Measurements from ENCODE around the gene CDK14. TPM values are rescaled to one million over a fixed set of nuclear protein-coding genes. Genes with fewer than 3 reads are reported as not detected.
"Not testable (repeated sequence)": the region's sequence is repeated elsewhere in the genome, so short reads cannot be mapped to it uniquely, and the experiment has no call there.

Gene CDK14
- total RNA-seq, 4 donors from 2014 or later, result 22.2 to 36.3 (median 28.6) TPM

DNA sequence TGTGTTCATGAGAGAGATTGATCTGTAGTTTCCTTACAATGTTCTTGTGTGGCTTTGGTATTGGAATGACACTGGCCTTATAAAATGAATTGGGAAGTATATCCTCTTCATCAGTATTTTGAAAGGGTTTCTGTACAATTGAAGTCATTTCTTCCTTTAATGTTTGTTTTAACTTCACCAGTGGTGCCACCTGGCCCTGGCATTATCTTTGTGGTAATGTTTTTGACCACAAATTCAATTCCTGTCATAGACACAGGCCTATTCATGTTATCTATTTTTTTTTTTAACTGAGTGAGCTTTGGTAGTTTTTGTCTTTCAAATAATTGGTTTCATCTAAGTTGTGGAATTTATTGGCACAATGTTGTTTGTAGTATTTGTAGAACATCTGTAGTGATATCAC lies 127.7 kb downstream of the CDK14 start:
- H3K4me3 ChIP-seq, result no peak overlapping the region
- no peaks in the 10 kb centered on the region for H3K9me3 ChIP-seq
- DNase-seq (ENCODE audit: low spot score in 2 of 2), result no peak
- H3K27ac ChIP-seq, result no peak overlapping the region
- H3K27me3 ChIP-seq, result no peaks in the 10 kb centered on the region
- TF ChIP-seq POLR2A (IDR thresholded peaks at IDR 0.05), result no peak
- TF ChIP-seq EP300 (IDR thresholded peaks at IDR 0.05), result no peak
- TF ChIP-seq, protein P1, sequence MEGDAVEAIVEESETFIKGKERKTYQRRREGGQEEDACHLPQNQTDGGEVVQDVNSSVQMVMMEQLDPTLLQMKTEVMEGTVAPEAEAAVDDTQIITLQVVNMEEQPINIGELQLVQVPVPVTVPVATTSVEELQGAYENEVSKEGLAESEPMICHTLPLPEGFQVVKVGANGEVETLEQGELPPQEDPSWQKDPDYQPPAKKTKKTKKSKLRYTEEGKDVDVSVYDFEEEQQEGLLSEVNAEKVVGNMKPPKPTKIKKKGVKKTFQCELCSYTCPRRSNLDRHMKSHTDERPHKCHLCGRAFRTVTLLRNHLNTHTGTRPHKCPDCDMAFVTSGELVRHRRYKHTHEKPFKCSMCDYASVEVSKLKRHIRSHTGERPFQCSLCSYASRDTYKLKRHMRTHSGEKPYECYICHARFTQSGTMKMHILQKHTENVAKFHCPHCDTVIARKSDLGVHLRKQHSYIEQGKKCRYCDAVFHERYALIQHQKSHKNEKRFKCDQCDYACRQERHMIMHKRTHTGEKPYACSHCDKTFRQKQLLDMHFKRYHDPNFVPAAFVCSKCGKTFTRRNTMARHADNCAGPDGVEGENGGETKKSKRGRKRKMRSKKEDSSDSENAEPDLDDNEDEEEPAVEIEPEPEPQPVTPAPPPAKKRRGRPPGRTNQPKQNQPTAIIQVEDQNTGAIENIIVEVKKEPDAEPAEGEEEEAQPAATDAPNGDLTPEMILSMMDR (IDR thresholded peaks at IDR 0.05), result no peak
- H3K4me1 ChIP-seq, result peaks cover 0 to 52% (median 18%) of the 10 kb centered on the region in 4 donors
- H3K36me3 ChIP-seq, result no peaks in the 10 kb centered on the region

DNA sequence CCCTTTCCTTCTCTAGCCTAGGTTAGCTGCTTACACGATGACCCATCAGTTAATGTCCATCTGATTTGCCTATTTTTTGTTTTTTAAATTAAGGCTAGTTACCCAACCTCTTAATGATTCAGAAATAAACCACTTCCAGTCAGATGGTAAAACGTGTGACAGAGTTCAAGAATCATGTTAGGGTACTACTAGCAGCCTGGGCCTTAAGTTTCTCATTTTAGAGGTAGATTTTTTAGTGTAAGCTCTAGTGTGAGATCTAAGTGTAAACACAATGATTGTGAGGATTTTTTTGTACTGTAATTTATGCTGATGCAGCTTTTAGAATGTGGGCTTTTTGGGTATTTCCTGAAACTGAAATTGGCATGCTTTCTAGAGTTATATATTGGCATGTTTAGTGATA lies 130.0 kb downstream of the CDK14 start:
- H3K4me3 ChIP-seq, result no peak overlapping the region
- no peaks in the 10 kb centered on the region for H3K27me3 ChIP-seq
- TF ChIP-seq POLR2A (IDR thresholded peaks at IDR 0.05), result no peak
- TF ChIP-seq EP300 (IDR thresholded peaks at IDR 0.05), result no peak
- TF ChIP-seq, protein P1 (IDR thresholded peaks at IDR 0.05), result no peak
- WGBS, 2 donors, result 57 to 61% methylated on average over 2 of the region's 2 CpGs
- peaks cover 0 to 47% (median 14%) of the 10 kb centered on the region in 4 donors for H3K4me1 ChIP-seq
- no peaks in the 10 kb centered on the region for H3K36me3 ChIP-seq
- peak overlapping the region in 2 of 4 donors; percentile 2 to 60 for H3K27ac ChIP-seq
- no peak for DNase-seq (ENCODE audit: low spot score in 2 of 2)
- H3K9me3 ChIP-seq, result peaks cover 0 to 2% (median 0%) of the 10 kb centered on the region in 4 donors

DNA sequence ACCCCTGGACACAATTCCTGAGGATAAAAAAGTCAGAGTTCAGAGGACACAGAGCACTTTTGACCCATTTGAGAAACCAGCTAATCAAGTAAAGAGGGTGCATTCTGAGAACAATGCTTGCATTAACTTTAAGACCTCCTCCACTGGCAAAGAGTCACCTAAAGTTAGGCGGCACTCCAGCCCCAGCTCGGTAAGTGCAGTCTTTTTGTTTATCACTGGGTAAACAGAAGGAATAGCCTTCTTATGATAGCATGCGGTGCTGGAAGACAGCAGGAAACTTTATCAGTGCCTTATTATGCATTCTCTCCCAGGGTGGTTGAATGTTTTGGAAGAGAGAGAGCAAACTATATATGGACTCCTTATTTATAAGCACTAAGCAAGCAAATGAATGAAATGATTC lies 130.5 kb downstream of the CDK14 start:
- Histone ChIP-seq H3K36me3 (peaks cover 0 to under 1% (median 0%) of the 10 kb centered on the region in 3 donors), H3K27me3 (no peaks in the 10 kb centered on the region), H3K4me1 (peaks cover 0 to 42% (median 11%) of the 10 kb centered on the region in 4 donors), H3K27ac (peak overlapping the region in 1 of 4 donors; percentile 60), H3K4me3 (no peak overlapping the region), H3K9me3 (peaks cover 0 to 4% (median 0%) of the 10 kb centered on the region in 4 donors)
- DNase-seq (ENCODE audit: low spot score in 2 of 2), result no peak
- 14 to 17% methylated on average over 3 of the region's 3 CpGs for WGBS, 2 donors
- TF ChIP-seq, protein P1 (IDR thresholded peaks at IDR 0.05), result no peak
- TF ChIP-seq EP300 (IDR thresholded peaks at IDR 0.05) (no peak), POLR2A (IDR thresholded peaks at IDR 0.05) (no peak)

DNA sequence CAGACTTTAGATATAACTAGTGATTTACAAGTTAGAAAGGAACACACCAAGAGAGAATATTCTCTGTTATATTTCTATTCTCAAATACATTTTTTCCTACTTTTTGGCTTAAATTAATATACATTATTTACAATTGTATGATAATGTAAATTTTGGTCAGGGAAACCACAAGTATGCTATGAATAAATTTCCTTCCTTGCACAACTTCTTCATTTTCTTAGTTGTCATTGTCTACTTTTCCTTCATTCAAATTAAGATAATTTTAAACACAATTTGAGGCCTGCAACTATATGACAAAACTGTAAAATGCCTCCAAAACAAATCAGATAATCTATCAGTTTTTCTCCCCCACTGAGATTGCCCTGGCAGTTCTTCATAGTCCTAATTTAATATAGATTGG lies 131.3 kb downstream of the CDK14 start:
- H3K9me3 ChIP-seq, result peaks cover 0 to 4% (median 0%) of the 10 kb centered on the region in 4 donors
- H3K4me3 ChIP-seq, result no peak overlapping the region
- H3K4me1 ChIP-seq, result peaks cover 0 to 34% (median 8%) of the 10 kb centered on the region in 4 donors

GRCh38 chr7:90728568-90728967 lies 132.4 kb downstream of the CDK14 start:
- peaks cover 0 to 7% (median 0%) of the 10 kb centered on the region in 3 donors for H3K36me3 ChIP-seq
- no peak for TF ChIP-seq POLR2A (IDR thresholded peaks at IDR 0.05)
- TF ChIP-seq EP300 (IDR thresholded peaks at IDR 0.05), result no peak
- TF ChIP-seq, protein P1 (IDR thresholded peaks at IDR 0.05), result no peak

More for the DNA sequence above, 131.3 kb downstream of the CDK14 start:
- H3K27ac ChIP-seq, result peak overlapping the region in 1 of 4 donors; percentile 60
- DNase-seq (ENCODE audit: low spot score in 2 of 2), result no peak
- no peaks in the 10 kb centered on the region for H3K27me3 ChIP-seq
- peaks cover 0 to 7% (median 0%) of the 10 kb centered on the region in 3 donors for H3K36me3 ChIP-seq
- TF ChIP-seq, protein P1 (IDR thresholded peaks at IDR 0.05), result no peak
- no peak for TF ChIP-seq POLR2A (IDR thresholded peaks at IDR 0.05)
- no peak for TF ChIP-seq EP300 (IDR thresholded peaks at IDR 0.05)

DNA sequence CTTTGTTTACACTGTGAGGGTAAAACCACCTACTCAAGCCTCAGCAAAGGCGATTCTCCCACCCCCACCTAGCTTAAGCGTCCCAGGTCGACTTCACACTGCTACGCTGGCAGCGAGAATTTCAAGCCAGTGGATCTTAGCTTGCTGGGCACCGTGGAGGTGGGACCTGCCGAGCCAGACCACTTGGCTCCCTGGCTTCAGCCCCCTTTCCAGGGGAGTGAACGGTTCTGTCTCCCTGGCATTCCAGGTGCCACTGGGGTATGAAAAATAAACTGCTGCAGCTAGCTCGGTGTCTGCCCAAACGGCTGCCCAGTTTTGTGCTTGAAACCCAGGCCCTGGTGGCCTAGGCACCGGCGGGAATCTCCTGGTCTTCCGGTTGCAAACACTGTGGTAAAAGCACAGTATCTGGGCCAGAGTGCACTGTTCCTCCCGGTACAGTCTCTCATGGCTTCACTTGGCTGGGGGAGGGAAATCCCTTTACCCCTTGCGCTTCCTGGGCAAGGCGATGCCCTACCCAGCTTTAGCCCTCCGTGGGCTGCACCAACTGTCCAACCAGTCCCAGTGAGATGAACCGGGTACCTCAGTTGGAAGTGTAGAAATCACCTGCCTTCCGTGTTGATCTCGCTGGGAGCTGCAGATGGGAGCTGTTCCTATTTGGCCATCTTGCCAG lies 139.6 kb downstream of the CDK14 start:
- DNase-seq (ENCODE audit: low spot score in 2 of 2), result not testable (repeated sequence)
- WGBS, 2 donors, result 92 to 93% methylated on average over 7 to 18 of the region's 20 CpGs

More at GRCh38 chr7:90728568-90728967, 132.4 kb downstream of the CDK14 start:
- Histone ChIP-seq H3K9me3 (peaks cover 0 to 7% (median 0%) of the 10 kb centered on the region in 4 donors), H3K27ac (no peak overlapping the region), H3K4me1 (peaks cover 0 to 31% (median 8%) of the 10 kb centered on the region in 4 donors), H3K4me3 (no peak overlapping the region), H3K27me3 (no peaks in the 10 kb centered on the region)
- no peak for DNase-seq (ENCODE audit: low spot score in 2 of 2)
- WGBS, 2 donors, result 87 to 88% methylated on average over 2 of the region's 2 CpGs

More for the DNA sequence above, 139.6 kb downstream of the CDK14 start:
- H3K27me3 ChIP-seq, H3K27ac ChIP-seq, H3K4me1 ChIP-seq, H3K4me3 ChIP-seq: not testable (repeated sequence)
- Histone ChIP-seq H3K36me3 (peaks cover 0 to 27% (median 0%) of the 10 kb centered on the region in 3 donors), H3K9me3 (peaks cover 0 to 15% (median 0%) of the 10 kb centered on the region in 4 donors)
